ENCODE data around the gene CGB1. TPM values are rescaled to one million over a fixed set of nuclear protein-coding genes. Genes with fewer than 3 reads are reported as not detected.

Gene CGB1
- total and polyA plus RNA-seq, 2 of the 13 experiments (the other 11 are each of a cell fraction or from before 2014, with no cell fraction given), result not detected

GRCh38 chr19:48992581-48993174, 44.0 kb downstream of the CGB1 start (continued):
- TF ChIP-seq ATRX (CRISPR knock-in tag; IDR thresholded peaks at IDR 0.05; ENCODE audit: borderline replicate concordance), result no peak
- TF ChIP-seq ZNF512B (CRISPR knock-in tag; IDR thresholded peaks at IDR 0.05; ENCODE audit: borderline replicate concordance), result no peak
- no peak for TF ChIP-seq HNF1A (IDR thresholded peaks at IDR 0.05; ENCODE audit: low read depth)
- TF ChIP-seq HNF1A (CRISPR knock-in tag; IDR thresholded peaks at IDR 0.05; ENCODE audit: borderline replicate concordance), result no peak
- TF ChIP-seq, protein P1, sequence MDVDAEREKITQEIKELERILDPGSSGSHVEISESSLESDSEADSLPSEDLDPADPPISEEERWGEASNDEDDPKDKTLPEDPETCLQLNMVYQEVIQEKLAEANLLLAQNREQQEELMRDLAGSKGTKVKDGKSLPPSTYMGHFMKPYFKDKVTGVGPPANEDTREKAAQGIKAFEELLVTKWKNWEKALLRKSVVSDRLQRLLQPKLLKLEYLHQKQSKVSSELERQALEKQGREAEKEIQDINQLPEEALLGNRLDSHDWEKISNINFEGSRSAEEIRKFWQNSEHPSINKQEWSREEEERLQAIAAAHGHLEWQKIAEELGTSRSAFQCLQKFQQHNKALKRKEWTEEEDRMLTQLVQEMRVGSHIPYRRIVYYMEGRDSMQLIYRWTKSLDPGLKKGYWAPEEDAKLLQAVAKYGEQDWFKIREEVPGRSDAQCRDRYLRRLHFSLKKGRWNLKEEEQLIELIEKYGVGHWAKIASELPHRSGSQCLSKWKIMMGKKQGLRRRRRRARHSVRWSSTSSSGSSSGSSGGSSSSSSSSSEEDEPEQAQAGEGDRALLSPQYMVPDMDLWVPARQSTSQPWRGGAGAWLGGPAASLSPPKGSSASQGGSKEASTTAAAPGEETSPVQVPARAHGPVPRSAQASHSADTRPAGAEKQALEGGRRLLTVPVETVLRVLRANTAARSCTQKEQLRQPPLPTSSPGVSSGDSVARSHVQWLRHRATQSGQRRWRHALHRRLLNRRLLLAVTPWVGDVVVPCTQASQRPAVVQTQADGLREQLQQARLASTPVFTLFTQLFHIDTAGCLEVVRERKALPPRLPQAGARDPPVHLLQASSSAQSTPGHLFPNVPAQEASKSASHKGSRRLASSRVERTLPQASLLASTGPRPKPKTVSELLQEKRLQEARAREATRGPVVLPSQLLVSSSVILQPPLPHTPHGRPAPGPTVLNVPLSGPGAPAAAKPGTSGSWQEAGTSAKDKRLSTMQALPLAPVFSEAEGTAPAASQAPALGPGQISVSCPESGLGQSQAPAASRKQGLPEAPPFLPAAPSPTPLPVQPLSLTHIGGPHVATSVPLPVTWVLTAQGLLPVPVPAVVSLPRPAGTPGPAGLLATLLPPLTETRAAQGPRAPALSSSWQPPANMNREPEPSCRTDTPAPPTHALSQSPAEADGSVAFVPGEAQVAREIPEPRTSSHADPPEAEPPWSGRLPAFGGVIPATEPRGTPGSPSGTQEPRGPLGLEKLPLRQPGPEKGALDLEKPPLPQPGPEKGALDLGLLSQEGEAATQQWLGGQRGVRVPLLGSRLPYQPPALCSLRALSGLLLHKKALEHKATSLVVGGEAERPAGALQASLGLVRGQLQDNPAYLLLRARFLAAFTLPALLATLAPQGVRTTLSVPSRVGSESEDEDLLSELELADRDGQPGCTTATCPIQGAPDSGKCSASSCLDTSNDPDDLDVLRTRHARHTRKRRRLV (CRISPR knock-in tag; IDR thresholded peaks at IDR 0.05), result no peak
- 0 out of 2 replicates have a peak, but pooled peaks have one; percentile 12 for TF ChIP-seq ZNF333 (CRISPR knock-in tag; IDR thresholded peaks at IDR 0.05; ENCODE audit: borderline replicate concordance)
- no peak for TF ChIP-seq ZNF296 (CRISPR knock-in tag; conservative IDR thresholded peaks at IDR 0.05)
- no peak for TF ChIP-seq MED13 (CRISPR knock-in tag; IDR thresholded peaks at IDR 0.05)
- no peak for TF ChIP-seq TOE1 (CRISPR knock-in tag; IDR thresholded peaks at IDR 0.05)
- no peak for TF ChIP-seq ZNF367 (CRISPR knock-in tag; IDR thresholded peaks at IDR 0.05; ENCODE audit: borderline replicate concordance)
- peak; percentile 23; the same call in 1 of the 2 replicates for TF ChIP-seq ETS1 (CRISPR knock-in tag; IDR thresholded peaks at IDR 0.05)
- TF ChIP-seq SCMH1 (CRISPR knock-in tag; IDR thresholded peaks at IDR 0.05; ENCODE audit: borderline replicate concordance), result no peak
